Nephron (organoid): ENCODE measurements around the gene PIH1D2.
"Not testable (repeated sequence)": the region's sequence is repeated elsewhere in the genome, so short reads cannot be mapped to it uniquely, and the experiment has no call there.

Experiments used
- H3K27ac Mint-ChIP-seq, 3 experiments: 2 replicates each; pipeline ENCODE4 v1.8.0; 2020; ENCODE audit warnings: mixed read lengths in 3 of 3, mild to moderate bottlenecking in 2 of 3, moderate library complexity in 1 of 3
- H3K27me3 Mint-ChIP-seq: 2 replicates; pipeline ENCODE4 v1.8.0; 2021; ENCODE audit warnings: low read depth, mild to moderate bottlenecking, moderate library complexity, mixed read lengths
- H3K36me3 Mint-ChIP-seq: 2 replicates; pipeline ENCODE4 v1.8.0; 2020; ENCODE audit warnings: low read depth, mixed read lengths
- H3K4me1 Mint-ChIP-seq: 2 replicates; pipeline ENCODE4 v1.8.0; 2020; ENCODE audit warnings: mixed read lengths
- H3K4me3 Mint-ChIP-seq, 3 experiments: 2 replicates each; pipeline ENCODE4 v1.8.0; 2020; ENCODE audit warnings: mild to moderate bottlenecking in 3 of 3, mixed read lengths in 3 of 3, moderate library complexity in 2 of 3
- H3K9me3 Mint-ChIP-seq: 2 replicates; pipeline ENCODE4 v1.8.0; 2020; ENCODE audit warnings: mixed read lengths
- CTCF ChIP-seq, 3 experiments: fragments of 200-600 bp; sonication (generic); IDR thresholded peaks; one replicate each; pipeline ENCODE4 v1.5.0; 2021; ENCODE audit warnings: antibody characterized with exemption in 3 of 3; ENCODE audit not compliant: unreplicated experiment in 3 of 3

PIH1D2 gene

GRCh38 chr11:112033902-112034301 lies 39.9 kb downstream of the PIH1D2 start:
- Mint-ChIP-seq H3K9me3 (no peaks in the 10 kb centered on the region), H3K4me3 (no peak overlapping the region), H3K27ac (no peak overlapping the region), H3K4me1 (no peaks in the 10 kb centered on the region), H3K27me3 (no peaks in the 10 kb centered on the region), H3K36me3 (peaks cover 66% of the 10 kb centered on the region)
- TF ChIP-seq CTCF (IDR thresholded peaks at IDR 0.05; ENCODE audit: unreplicated experiment in 3 of 3): no peak

- no peaks in the 10 kb centered on the region for H3K27me3 Mint-ChIP-seq
- H3K4me3 Mint-ChIP-seq: peak overlapping the region in 2 of 3 experiments; percentile 33 to 77
- peaks cover 59% of the 10 kb centered on the region for H3K36me3 Mint-ChIP-seq
- H3K27ac Mint-ChIP-seq: no peak overlapping the region
- H3K9me3 Mint-ChIP-seq: no peaks in the 10 kb centered on the region
- peaks cover 7% of the 10 kb centered on the region for H3K4me1 Mint-ChIP-seq
- TF ChIP-seq CTCF (IDR thresholded peaks at IDR 0.05; ENCODE audit: unreplicated experiment in 3 of 3): no peak
These were observed 44.4 kb downstream of the PIH1D2 start for GRCh38 chr11:112029460-112029859.

GRCh38 chr11:112026784-112027410 lies 46.9 kb downstream of the PIH1D2 start:
- H3K27me3 Mint-ChIP-seq, H3K27ac Mint-ChIP-seq, H3K9me3 Mint-ChIP-seq: not testable (repeated sequence)
- H3K4me3 Mint-ChIP-seq: peak overlapping the region in 1 of 3 experiments; percentile 19
- H3K4me1 Mint-ChIP-seq: peaks cover 18% of the 10 kb centered on the region
- H3K36me3 Mint-ChIP-seq: peaks cover 41% of the 10 kb centered on the region

- no peaks in the 10 kb centered on the region for H3K27me3 Mint-ChIP-seq
- H3K36me3 Mint-ChIP-seq: peaks cover 37% of the 10 kb centered on the region
- no peaks in the 10 kb centered on the region for H3K9me3 Mint-ChIP-seq
- TF ChIP-seq CTCF (IDR thresholded peaks at IDR 0.05; ENCODE audit: unreplicated experiment in 3 of 3): no peak
- peaks cover 18% of the 10 kb centered on the region for H3K4me1 Mint-ChIP-seq
- peak overlapping the region; percentile 99 to 100 (median 99) for H3K4me3 Mint-ChIP-seq
- peak overlapping the region; percentile 96 to 100 (median 99) for H3K27ac Mint-ChIP-seq
These were observed 48.1 kb downstream of the PIH1D2 start for GRCh38 chr11:112025707-112026106.

GRCh38 chr11:112024773-112025678 lies 48.8 kb downstream of the PIH1D2 start, which contains the start of gene DLAT:
Gene DLAT, plus strand, starts transcription at chr11:112025408. Its CDS starts 65 bp downstream, at chr11:112025473.
- TF ChIP-seq CTCF (IDR thresholded peaks at IDR 0.05; ENCODE audit: unreplicated experiment in 3 of 3): no peak
- Mint-ChIP-seq H3K4me3 (peak within 1 kb of the TSS; percentile 99 to 100 (median 99)), H3K9me3 (no peaks in the 10 kb centered on the region), H3K36me3 (peaks cover 36% of the 10 kb centered on the region), H3K4me1 (peaks cover 18% of the 10 kb centered on the region), H3K27me3 (no peaks in the 10 kb centered on the region), H3K27ac (peak within 1 kb of the TSS; percentile 96 to 100 (median 99))

- peak overlapping the region; percentile 99 to 100 (median 99) for H3K4me3 Mint-ChIP-seq
- H3K9me3 Mint-ChIP-seq: no peaks in the 10 kb centered on the region
These were observed 49.5 kb downstream of the PIH1D2 start for GRCh38 chr11:112024178-112024772.

More at GRCh38 chr11:112024178-112024772, 49.5 kb downstream of the PIH1D2 start:
- H3K4me1 Mint-ChIP-seq: peaks cover 18% of the 10 kb centered on the region
- H3K27me3 Mint-ChIP-seq: no peaks in the 10 kb centered on the region
- peak overlapping the region; percentile 96 to 100 (median 99) for H3K27ac Mint-ChIP-seq
- H3K36me3 Mint-ChIP-seq: peaks cover 35% of the 10 kb centered on the region
- no peak for TF ChIP-seq CTCF (IDR thresholded peaks at IDR 0.05; ENCODE audit: unreplicated experiment in 3 of 3)
